NCI-H524 (cell line): ENCODE data around the gene DNASE1L1.

Experiments
- DNase-seq, 2 experiments: peaks; one replicate each; lab custom pipeline; 2025; lab: John Stamatoyannopoulos, UW

DNASE1L1 gene

DNA sequence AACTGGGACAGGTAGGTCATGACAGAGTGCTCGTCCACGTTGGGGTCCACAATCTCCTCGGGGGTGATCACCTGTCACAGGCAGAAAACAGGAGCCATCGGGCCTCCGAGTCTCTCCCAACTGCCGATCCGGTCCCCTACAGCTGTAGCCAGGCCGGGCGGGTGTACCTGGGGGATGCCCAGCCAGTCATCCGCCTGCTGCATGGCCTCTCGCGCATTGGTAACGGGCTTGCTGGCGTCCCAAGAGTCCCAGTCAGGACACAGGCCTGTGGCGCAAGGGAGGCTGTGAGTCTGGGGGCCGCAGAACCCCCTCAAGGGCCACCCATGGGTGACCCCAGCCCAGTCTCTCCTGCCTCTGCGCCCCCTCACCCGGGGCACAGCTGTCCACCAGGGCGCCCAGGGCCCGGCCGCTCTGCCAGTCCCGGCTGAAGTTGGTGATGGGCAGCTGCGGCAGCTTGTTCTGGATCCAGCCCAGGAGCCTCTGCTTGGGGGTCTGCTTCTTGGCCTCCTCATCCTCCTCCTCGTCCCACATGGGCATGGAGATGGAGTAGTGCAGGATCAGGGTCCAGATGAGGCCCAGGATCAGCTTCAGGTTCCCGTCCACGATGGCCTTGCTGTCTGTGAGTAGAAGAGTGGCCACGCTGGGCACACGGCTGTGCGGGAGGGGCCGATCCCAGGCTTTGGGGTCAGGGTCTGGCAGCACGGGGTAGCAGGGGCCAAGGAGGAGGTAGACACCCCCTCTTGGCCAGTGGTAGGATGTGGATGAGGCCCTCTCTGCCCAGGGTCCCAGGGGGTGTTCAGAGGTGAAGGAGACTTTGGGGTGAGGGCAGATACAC, 41.4 kb downstream of the DNASE1L1 start:
- no peak for DNase-seq

GRCh38 chrX:154366666-154367055, 42.4 kb downstream of the DNASE1L1 start:
- DNase-seq, result no peak

- no peak for DNase-seq
Measured at GRCh38 chrX:154365997-154366665, 42.9 kb downstream of the DNASE1L1 start.

DNA sequence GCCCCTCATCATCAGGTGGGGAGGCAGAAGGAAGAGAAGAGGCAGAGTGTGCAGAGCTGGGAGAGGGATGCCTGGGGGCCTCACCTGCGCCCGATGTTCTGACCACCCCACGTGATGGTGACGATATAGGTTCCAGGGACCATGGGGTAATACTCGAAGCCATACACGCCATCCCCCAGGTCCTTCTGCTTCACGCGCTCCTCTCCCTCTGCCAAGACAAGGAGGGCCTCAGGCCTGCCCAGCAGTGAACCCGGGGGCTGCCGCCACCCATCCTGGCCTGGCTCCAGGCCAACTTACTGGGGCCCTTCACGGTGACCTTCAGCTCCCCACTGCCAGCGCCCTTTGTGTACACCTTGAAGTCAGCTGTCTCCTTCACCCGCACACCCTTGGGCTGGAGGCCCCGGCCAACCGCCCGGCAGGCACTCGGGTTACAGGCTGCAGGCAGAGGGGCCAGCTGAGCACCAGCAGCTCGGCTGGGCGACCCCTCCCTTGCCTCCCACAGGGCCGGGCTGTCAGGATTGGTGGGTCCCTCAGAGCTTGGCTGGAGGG, 43.9 kb downstream of the DNASE1L1 start:
- no peak for DNase-seq

GRCh38 chrX:154363706-154364439, 45.2 kb downstream of the DNASE1L1 start:
- no peak for DNase-seq

GRCh38 chrX:154362085-154362742, 46.8 kb downstream of the DNASE1L1 start:
- no peak for DNase-seq

DNA sequence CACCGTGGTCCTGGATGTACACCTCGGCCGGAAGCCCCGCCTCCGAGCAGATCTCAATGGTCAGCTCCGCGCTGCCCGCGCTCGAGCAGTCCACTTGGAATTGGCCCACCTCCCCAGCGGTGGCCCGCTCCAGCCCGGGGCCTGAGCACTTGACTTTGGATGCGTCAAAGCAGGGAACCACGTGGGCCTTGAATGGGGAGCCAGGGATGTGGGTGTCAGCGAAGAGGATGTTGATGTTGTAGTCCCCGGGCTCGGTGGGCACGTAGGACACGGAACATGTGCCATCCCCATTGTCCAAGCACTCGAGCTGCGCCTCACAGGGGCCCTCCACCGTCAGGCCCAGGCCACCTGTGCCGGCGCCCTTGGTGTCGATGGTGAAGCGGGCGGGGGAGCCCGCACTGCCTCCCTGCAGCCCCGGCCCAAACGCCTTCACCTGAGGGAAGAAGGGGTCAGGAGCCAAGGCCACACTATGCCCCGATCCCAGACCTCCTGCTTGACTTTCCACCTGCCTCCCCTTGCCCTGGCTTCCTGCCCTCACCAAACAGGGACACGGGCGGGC, 48.8 kb downstream of the DNASE1L1 start:
- no peak for DNase-seq

DNA sequence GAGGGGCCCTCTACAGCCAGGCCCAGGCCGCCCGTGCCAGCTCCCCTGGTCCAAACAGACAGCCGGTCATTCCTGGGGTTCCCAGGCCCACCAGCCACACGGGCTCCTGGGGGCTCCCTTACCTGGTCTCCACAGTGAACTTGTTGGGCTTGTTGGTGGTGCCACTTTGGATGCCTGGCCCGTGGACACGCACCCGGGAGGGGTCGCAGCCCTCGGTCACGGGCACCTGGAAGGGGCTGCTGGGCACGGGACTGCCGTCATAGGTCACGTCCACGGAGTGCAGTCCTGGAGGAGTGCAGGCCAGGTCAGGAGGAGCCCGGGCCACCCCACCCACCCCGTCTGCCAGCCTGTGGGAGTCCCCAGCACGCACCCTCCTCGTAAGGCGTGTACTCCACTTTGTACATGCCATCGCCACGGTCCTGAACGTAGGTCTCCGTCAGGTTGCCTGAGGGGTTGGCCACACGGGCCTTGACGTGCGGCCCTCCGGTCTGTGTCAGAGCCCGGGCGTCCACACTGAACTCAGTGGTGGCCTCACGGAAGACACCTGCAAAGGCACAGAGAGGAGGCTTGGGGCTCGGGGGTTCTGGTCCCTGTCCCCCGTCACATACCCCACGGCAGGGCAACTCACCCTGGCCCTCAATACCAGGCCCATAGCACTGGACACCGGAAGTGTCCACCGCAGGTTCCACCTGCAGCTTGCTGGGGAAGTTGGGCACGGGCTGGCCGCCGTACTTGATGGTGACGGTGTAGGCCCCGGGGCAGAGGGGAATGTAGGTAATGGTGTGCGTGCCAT, 49.5 kb downstream of the DNASE1L1 start:
- no peak for DNase-seq

DNA sequence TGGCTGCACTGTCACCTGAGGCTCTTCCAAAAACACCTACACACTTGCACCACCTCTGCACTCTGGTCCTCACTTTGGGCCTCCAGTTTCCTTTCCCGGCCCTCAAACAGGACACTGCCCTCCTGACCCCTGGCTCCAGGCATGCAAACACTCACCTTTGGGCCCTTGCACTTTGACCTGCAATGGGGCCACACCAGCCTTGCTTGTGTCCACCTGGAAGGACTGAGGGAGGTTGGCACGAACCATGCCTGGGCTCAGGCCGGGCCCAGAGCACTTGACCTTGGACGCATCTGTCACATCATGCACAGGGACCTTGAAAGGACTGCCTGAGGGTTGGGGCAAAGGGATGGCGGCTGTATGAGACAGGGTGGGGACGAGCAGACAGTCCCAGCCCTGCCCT, 50.2 kb downstream of the DNASE1L1 start:
- DNase-seq, result no peak

DNA sequence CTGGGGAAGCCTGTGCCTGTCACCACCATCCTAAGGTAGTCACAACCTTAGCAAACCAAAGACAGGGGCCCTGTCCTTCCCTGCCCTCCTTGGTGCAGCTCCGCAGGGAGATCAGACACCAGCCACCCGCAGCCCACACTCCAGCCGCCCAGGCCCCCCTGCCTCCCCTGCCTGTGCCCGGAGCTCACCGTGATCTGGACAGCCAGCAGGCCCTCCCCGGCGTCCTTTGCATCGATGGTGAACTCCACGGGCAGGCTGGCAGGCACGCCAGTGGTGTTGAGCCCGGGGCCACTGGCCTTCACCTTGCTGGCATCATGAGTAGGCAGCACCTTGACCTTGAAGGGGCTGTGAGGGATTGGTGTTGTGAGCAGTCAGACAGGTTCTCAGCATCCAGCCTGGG, 51.0 kb downstream of the DNASE1L1 start:
- DNase-seq, result no peak

- no peak for DNase-seq
Measured at GRCh38 chrX:154357205-154357604, 51.8 kb downstream of the DNASE1L1 start.

GRCh38 chrX:154356596-154356995, 52.5 kb downstream of the DNASE1L1 start:
- no peak for DNase-seq

DNA sequence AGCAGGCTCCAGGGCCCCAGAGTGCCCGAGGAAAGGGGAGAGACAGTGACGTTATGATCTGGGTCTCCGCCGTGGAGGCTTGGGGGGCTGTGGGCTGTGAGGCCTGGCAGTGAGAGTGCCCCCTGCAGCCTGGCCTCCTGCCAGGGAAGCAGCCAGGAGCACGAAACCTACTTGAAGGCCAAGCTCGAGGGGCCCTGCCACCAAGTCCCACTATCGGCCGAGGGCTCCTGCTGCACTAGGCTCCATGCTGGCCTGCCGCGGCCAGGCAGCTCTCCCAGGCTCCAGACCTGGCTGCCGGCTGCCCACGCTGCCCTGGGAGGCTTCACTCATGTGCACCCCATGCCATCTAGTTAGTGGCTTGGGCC, 53.3 kb downstream of the DNASE1L1 start:
- no peak for DNase-seq

GRCh38 chrX:154355094-154355775, 53.8 kb downstream of the DNASE1L1 start:
- no peak for DNase-seq

DNA sequence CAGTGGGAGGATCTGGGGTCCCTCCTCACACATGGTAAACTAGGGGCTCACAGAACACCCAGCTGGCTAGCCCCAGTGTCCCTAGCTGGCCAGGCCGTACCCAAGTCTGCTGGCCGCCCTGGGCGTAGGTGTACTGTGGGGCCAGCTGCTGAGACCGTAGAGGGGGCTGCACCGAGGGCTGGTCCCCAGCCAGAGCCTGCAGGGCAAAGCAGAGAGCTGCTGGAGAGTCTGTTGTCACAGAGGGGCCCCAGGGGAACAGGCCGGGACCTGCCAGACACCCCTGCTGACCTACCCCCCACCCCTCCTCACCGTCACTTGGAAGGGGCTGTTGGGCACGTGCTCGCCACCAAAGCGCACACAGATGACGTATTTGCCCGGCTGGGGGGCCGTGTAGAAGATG, 54.5 kb downstream of the DNASE1L1 start:
- DNase-seq, result no peak

DNA sequence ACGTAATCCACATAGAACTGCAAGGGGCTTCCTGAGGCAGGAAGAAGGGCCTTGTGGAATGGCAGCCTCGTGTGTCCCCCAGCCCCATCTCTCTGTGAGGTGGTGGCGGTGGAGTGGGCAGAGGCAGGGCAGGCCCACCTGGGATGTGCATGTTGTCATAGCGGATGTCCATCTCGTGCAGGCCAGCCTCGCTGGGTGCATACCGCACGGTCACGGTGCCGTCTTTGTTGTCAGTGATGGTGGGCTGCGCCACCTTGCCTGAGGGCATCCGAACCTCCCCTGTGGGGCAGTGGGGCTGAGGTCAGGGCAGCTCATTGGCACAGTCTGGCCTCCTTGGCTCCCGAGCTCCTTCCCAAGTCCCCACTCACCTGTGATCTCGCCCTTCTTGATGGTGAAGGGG, 55.0 kb downstream of the DNASE1L1 start:
- no peak for DNase-seq

- no peak for DNase-seq
Measured at GRCh38 chrX:154353172-154353843, 55.7 kb downstream of the DNASE1L1 start.

- DNase-seq, result no peak
Measured at GRCh38 chrX:154352466-154352865, 56.6 kb downstream of the DNASE1L1 start.

DNA sequence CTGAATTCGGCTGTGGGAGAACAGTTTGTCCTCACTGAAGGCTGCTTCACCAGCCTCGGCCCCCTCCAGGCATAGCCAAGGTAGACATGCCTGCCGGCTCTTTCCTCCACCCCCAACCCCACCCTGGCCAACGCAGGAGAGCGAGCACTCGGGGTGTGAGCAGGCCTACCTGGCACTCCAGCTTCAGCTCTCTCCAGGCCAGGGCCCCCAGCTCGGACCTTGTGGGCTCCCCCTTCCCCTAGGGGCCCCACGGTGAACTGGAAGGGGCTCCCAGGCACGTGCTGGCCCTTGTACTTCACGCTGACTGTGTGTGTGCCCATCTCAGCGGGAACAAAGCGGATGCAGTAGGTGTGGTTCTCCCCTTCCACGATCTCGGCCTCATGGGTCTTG, 57.0 kb downstream of the DNASE1L1 start:
- no peak for DNase-seq
